Measurements from ENCODE around the gene TRPC4AP.

Gene TRPC4AP

GRCh38 chr20:35000922-35001595 is 91.5 kb downstream of the TRPC4AP start:
- DNase-seq (ENCODE audit: low read depth): no peak

DNA sequence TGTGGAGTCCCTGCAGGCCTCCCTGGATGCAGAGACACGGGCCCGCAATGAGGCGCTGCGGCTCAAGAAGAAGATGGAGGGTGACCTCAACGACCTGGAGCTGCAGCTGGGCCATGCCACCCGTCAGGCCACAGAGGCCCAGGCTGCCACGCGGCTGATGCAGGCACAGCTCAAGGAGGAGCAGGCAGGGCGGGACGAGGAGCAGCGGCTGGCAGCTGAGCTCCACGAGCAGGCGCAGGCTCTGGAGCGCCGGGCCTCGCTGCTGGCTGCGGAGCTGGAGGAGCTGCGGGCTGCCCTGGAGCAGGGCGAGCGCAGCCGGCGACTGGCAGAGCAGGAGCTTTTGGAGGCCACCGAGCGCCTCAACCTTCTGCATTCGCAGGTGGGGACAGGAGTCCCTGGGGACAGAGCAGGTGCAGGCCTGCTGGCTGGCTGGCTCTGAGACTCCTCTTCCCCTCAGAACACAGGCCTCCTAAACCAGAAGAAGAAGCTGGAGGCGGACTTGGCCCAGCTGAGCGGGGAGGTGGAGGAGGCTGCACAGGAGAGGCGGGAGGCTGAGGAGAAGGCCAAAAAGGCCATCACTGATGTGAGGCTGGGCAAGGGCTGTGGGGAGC is 92.2 kb downstream of the TRPC4AP start:
- DNase-seq (ENCODE audit: low read depth): no peak

DNA sequence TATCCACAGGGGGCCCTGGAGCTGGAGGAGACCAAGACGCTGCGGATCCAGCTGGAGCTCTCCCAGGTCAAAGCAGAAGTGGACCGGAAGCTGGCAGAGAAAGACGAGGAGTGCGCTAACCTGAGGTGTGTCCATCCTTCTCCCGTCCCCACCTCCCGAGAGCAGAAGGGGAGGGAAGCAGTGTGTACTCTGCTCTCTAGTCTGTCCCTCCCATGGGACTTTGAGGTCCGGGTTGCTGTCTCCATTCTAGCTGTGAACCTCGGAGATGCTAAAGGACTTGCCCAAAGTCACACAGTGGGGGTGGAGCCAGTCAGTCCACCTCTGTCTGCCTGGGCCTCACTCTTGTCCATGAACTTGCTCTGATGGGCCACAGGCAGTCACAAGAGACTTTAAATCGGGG is 92.8 kb downstream of the TRPC4AP start:
- DNase-seq (ENCODE audit: low read depth): no peak

DNA sequence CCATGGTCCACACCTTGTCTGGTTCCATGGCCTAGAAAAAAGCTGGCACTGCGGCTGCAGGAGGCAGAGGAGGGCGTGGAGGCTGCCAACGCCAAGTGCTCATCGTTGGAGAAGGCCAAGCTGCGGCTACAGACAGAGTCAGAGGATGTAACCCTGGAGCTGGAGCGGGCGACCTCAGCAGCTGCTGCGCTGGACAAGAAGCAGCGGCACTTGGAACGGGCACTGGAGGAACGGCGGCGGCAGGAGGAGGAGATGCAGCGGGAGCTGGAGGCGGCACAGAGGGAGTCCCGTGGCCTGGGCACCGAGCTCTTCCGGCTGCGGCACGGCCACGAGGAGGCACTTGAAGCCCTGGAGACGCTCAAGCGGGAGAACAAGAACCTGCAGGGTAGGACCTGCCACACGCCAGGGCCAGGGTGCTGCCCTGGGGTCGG is 93.6 kb downstream of the TRPC4AP start:
- no peak for DNase-seq (ENCODE audit: low read depth)

DNA sequence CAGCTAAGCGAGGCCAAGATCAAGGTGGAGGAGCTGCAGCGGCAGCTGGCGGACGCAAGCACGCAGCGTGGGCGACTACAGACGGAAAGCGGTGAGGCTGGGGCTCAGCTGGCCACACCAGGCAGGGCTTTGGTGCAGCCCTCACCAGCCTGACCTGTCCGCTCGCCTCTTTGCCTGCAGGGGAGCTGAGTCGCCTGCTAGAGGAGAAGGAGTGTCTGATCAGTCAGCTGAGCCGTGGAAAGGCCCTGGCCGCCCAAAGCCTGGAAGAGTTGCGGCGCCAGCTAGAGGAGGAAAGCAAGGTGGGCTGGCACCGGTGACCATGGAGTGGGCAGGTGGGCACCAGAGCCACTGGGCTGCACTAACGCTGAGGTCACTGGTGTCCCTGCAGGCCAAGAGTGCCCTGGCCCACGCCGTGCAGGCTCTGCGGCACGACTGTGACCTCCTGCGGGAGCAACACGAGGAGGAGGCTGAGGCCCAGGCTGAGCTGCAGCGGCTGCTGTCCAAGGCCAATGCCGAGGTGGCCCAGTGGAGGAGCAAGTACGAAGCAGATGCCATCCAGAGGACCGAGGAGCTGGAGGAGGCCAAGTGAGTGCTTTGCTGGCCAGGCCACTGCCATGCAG is 94.2 kb downstream of the TRPC4AP start:
- no peak for DNase-seq (ENCODE audit: low read depth)

GRCh38 chr20:34997774-34998173 is 94.8 kb downstream of the TRPC4AP start:
- no peak for DNase-seq (ENCODE audit: low read depth)

DNA sequence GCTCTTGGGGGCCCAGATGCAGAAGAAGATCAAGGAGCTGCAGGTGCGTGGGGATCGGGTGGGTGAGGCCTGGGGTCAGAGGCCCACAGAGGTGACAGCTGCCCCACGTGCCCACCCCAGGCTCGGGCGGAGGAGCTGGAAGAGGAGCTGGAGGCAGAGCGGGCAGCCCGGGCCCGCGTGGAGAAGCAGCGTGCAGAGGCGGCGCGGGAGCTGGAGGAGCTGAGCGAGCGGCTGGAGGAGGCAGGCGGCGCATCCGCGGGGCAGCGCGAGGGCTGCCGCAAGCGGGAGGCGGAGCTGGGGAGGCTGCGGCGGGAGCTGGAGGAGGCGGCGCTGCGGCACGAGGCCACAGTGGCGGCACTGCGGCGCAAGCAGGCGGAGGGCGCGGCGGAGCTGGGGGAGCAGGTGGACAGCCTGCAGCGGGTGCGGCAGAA is 95.5 kb downstream of the TRPC4AP start:
- no peak for DNase-seq (ENCODE audit: low read depth)

GRCh38 chr20:34996243-34997028 is 96.2 kb downstream of the TRPC4AP start:
- DNase-seq (ENCODE audit: low read depth): no peak

DNA sequence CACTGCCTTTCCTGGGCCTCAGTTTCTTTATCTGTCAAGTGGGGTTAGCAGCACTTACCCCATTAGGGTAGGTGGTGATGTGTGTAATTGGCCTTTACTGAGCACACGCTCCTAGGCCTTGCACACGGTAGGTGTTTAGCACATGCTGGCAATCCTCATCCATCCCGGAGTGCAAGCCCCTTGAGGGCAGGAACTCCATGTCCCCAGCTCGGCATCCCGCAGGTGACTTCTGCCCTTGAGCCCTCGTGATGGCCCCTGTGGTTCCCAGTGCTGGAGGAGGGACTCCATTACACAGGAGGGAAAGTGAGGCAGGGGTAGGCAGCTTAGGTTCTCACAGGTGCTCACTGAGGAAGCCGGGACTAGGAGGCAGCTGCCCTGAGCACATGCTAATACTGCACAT is 96.9 kb downstream of the TRPC4AP start:
- no peak for DNase-seq (ENCODE audit: low read depth)

GRCh38 chr20:34995192-34995591 is 97.4 kb downstream of the TRPC4AP start:
- no peak for DNase-seq (ENCODE audit: low read depth)

GRCh38 chr20:34994509-34995131 is 98.0 kb downstream of the TRPC4AP start:
- no peak for DNase-seq (ENCODE audit: low read depth)

DNA sequence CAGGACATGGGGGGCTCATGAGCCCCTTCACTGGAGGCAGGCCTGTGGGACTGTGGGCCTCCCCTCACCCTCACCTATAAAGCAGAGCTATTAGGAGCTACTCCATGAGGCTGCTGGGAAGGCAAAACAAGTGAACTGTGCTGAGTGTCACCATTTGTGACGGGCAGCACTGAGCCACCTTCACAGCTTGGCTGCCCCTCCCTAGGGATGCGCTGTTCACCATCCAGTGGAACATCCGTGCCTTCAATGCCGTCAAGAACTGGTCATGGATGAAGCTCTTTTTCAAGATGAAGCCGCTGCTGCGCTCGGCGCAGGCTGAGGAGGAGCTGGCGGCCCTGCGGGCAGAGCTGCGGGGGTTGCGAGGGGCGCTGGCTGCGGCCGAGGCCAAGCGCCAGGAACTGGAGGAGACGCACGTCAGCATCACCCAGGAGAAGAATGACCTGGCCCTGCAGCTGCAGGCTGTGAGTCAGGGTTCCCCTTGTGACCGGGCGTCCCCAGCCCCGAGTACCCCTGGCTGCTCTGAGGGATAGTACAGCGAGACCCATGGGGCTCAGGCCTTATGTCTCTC is 98.6 kb downstream of the TRPC4AP start:
- no peak for DNase-seq (ENCODE audit: low read depth)

GRCh38 chr20:34992751-34993417 is 99.7 kb downstream of the TRPC4AP start:
- DNase-seq (ENCODE audit: low read depth): no peak

DNA sequence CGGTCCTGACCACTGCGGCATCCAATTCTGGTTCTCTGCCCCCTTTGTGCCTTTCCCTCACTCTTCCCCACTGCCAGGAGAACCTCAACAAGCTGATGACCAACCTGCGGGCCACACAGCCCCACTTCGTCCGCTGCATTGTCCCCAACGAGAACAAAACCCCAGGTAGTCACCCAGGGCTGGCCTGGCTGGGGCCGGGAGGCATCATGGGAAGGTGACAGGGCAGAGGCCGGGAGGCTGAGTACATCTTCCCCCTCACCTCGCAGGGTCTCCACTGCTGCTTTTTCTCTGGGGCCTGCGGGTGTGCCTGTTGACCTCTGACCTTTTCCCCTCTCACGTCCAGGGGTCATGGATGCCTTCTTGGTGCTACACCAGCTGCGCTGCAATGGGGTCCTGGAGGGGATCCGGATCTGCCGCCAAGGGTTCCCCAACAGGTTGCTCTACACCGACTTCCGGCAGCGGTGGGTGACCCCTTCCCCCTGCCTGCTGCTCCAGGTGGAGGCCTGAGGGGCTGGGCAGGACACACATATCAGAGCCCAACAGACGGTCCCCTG is 101.9 kb downstream of the TRPC4AP start:
- DNase-seq (ENCODE audit: low read depth): no peak

- no peak for DNase-seq (ENCODE audit: low read depth)
Measured at GRCh38 chr20:34990231-34990630, 102.4 kb downstream of the TRPC4AP start.

DNA sequence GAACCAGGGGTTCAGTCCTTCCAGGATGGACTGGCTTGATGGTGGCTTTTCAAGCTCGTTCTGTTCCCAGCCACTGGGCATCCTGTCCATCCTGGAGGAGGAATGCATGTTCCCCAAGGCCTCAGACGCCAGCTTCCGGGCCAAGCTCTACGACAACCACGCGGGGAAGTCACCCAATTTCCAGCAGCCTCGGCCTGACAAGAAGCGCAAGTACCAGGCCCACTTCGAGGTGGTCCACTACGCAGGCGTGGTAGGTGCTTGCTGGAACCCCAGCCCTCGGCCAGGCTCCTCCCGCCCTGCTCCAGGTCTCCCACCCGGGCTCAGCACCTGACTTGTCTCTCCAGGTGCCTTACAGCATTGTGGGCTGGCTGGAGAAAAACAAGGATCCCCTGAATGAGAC is 102.9 kb downstream of the TRPC4AP start:
- no peak for DNase-seq (ENCODE audit: low read depth)

GRCh38 chr20:34989118-34989517 is 103.5 kb downstream of the TRPC4AP start:
- no peak for DNase-seq (ENCODE audit: low read depth)

- no peak for DNase-seq (ENCODE audit: low read depth)
Measured at GRCh38 chr20:34988191-34988540, 104.4 kb downstream of the TRPC4AP start.

DNA sequence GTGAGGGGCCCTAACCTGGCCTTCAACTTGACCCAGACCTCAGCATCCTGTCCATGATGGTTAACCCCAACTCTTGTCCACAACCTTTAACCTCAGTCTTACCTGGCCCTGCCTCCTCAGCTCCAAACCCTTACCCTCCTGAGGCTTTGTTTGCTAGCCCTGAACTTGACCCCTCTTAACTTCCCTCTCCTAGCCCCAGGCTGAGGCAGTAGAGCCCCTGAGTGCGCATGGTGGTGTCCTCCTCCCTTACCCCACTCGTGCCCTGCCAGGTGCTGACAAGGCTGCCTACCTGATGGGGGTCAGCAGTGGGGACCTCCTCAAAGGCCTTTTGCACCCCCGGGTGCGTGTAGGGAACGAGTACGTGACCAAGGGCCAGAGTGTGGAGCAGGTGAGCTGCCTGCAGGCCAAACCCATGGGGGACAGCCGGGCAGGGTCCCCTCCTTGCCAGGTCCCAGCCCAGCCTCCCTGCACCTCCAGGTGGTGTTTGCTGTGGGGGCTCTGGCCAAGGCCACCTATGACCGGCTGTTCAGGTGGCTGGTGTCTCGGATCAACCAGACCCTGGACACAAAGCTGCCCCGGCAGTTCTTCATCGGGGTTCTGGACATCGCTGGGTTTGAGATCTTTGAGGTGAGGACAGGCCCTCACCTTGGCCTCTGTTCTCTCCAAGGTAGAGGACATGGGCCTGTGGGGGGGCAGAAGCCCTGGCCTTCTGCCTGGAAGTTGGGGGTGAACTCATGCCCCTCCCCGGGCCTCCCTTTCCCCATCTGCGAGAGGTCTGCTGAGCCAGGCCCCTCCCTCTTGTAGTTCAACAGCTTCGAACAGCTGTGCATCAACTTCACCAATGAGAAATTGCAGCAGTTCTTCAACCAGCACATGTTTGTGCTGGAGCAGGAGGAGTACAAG is 105.1 kb downstream of the TRPC4AP start:
- no peak for DNase-seq (ENCODE audit: low read depth)
